DND-41 (cell line): Measurements from ENCODE around the gene ETFB.

ENCODE experiments used
- ATAC-seq: fragments of 200-7000 bp; cut with Tn5 transposase; 3 replicates; pipeline ENCODE4 v1.9.1; 2021; ENCODE audit warnings: low read depth; ENCODE audit not compliant: insufficient read depth
- DNase-seq: peaks from one replicate; pipeline ENCODE4 v3.0.0-alpha.2; 2020
- H2AFZ ChIP-seq: 2 replicates; pipeline ENCODE4 v1.6.0; 2012; ENCODE audit warnings: low read depth, low read length
- H3K27ac ChIP-seq: 2 replicates; pipeline ENCODE4 v1.5.1; 2012; ENCODE audit warnings: low read length, inconsistent platforms
- H3K27me3 ChIP-seq: fragments of 200-600 bp; sonication (generic); 2 replicates; pipeline ENCODE4 v1.6.0; 2012; ENCODE audit warnings: low read length, mild to moderate bottlenecking, inconsistent platforms; ENCODE audit not compliant: insufficient read depth, poor library complexity
- H3K36me3 ChIP-seq: 2 replicates; pipeline ENCODE4 v1.5.1; 2012; ENCODE audit warnings: low read length, inconsistent platforms; ENCODE audit not compliant: insufficient read depth
- H3K4me1 ChIP-seq: 2 replicates; pipeline ENCODE4 v1.5.1; 2012; ENCODE audit warnings: mild to moderate bottlenecking, low read length; ENCODE audit not compliant: insufficient read depth
- H3K4me2 ChIP-seq: 2 replicates; pipeline ENCODE4 v1.6.0; 2012; ENCODE audit warnings: mild to moderate bottlenecking, moderate library complexity, low read length, inconsistent platforms; ENCODE audit not compliant: insufficient read depth
- H3K4me3 ChIP-seq, 2 experiments: fragments of 200-600 bp in 1 of 2; shearing (Covaris generic) in 1 of 2; 2 replicates each; pipeline ENCODE4 v1.5.1; 2012 to 2016; ENCODE audit warnings: inconsistent platforms in 2 of 2, low read length in 2 of 2, mild to moderate bottlenecking in 2 of 2, low read depth in 1 of 2, moderate library complexity in 1 of 2
- H3K79me2 ChIP-seq: 2 replicates; pipeline ENCODE4 v1.6.0; 2012; ENCODE audit warnings: low read length, inconsistent platforms; ENCODE audit not compliant: insufficient read depth
- H3K9ac ChIP-seq: 2 replicates; pipeline ENCODE4 v1.6.0; 2012; ENCODE audit warnings: low read depth, mild to moderate bottlenecking, inconsistent platforms, low read length, moderate library complexity
- H3K9me3 ChIP-seq: 2 replicates; pipeline ENCODE4 v1.5.1; 2012; ENCODE audit warnings: low read length, moderate library complexity, mild to moderate bottlenecking, inconsistent platforms; ENCODE audit not compliant: insufficient read depth, severe bottlenecking
- H4K20me1 ChIP-seq: 2 replicates; pipeline ENCODE4 v1.6.0; 2012; ENCODE audit warnings: low read length; ENCODE audit not compliant: insufficient read depth
- EZH2 ChIP-seq: IDR thresholded peaks from 3 replicates; pipeline ENCODE4 v1.6.1; 2012; ENCODE audit warnings: borderline replicate concordance, low read depth, mild to moderate bottlenecking, moderate library complexity, low read length, inconsistent platforms; ENCODE audit not compliant: severe bottlenecking
- TF ChIP-seq, protein P1 (sequence below): IDR thresholded peaks from 2 replicates; pipeline ENCODE4 v1.5.1; 2012; ENCODE audit warnings: borderline replicate concordance, low read length, moderate library complexity, mild to moderate bottlenecking; ENCODE audit not compliant: poor library complexity, severe bottlenecking; ENCODE audit errors: extremely low read depth

ETFB gene

GRCh38 chr19:51354103-51354741, 12.0 kb downstream of the ETFB start:
- Histone ChIP-seq H3K4me3 (no peak overlapping the region), H3K27me3 (no peaks in the 10 kb centered on the region), H3K9me3 (no peaks in the 10 kb centered on the region), H3K27ac (no peak overlapping the region), H4K20me1 (peaks cover 15% of the 10 kb centered on the region), H2AFZ (no peak overlapping the region), H3K9ac (no peak overlapping the region), H3K4me2 (no peak overlapping the region), H3K79me2 (no peaks in the 10 kb centered on the region), H3K4me1 (peaks cover 9% of the 10 kb centered on the region), H3K36me3 (peaks cover 29% of the 10 kb centered on the region)
- DNase-seq (no peak), ATAC-seq (no peak)
- TF ChIP-seq, protein P1, sequence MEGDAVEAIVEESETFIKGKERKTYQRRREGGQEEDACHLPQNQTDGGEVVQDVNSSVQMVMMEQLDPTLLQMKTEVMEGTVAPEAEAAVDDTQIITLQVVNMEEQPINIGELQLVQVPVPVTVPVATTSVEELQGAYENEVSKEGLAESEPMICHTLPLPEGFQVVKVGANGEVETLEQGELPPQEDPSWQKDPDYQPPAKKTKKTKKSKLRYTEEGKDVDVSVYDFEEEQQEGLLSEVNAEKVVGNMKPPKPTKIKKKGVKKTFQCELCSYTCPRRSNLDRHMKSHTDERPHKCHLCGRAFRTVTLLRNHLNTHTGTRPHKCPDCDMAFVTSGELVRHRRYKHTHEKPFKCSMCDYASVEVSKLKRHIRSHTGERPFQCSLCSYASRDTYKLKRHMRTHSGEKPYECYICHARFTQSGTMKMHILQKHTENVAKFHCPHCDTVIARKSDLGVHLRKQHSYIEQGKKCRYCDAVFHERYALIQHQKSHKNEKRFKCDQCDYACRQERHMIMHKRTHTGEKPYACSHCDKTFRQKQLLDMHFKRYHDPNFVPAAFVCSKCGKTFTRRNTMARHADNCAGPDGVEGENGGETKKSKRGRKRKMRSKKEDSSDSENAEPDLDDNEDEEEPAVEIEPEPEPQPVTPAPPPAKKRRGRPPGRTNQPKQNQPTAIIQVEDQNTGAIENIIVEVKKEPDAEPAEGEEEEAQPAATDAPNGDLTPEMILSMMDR = no peak
- TF ChIP-seq EZH2 = no peak

- TF ChIP-seq, protein P1 = no peak
- TF ChIP-seq EZH2 = no peak
- no peak overlapping the region for H3K9ac ChIP-seq
- DNase-seq (no peak), ATAC-seq (no peak)
- no peak overlapping the region for H2AFZ ChIP-seq
- no peaks in the 10 kb centered on the region for H3K79me2 ChIP-seq
- no peaks in the 10 kb centered on the region for H3K9me3 ChIP-seq
- no peak overlapping the region for H3K27ac ChIP-seq
- H3K4me2 ChIP-seq = no peak overlapping the region
- H3K36me3 ChIP-seq = peaks cover 29% of the 10 kb centered on the region
- no peaks in the 10 kb centered on the region for H3K27me3 ChIP-seq
- H3K4me3 ChIP-seq = no peak overlapping the region
- H4K20me1 ChIP-seq = peaks cover 14% of the 10 kb centered on the region
- H3K4me1 ChIP-seq = peaks cover 9% of the 10 kb centered on the region
Measured at GRCh38 chr19:51352783-51353360, 13.3 kb downstream of the ETFB start.

GRCh38 chr19:51351266-51351990, 14.8 kb downstream of the ETFB start:
- TF ChIP-seq EZH2 = no peak
- TF ChIP-seq, protein P1 = no peak

More at GRCh38 chr19:51351266-51351990, 14.8 kb downstream of the ETFB start:
- ATAC-seq (no peak), DNase-seq (no peak)
- H3K36me3 ChIP-seq = peaks cover 44% of the 10 kb centered on the region
- H3K27ac ChIP-seq = no peak overlapping the region
- no peak overlapping the region for H2AFZ ChIP-seq
- peaks cover 10% of the 10 kb centered on the region for H4K20me1 ChIP-seq
- H3K27me3 ChIP-seq = no peaks in the 10 kb centered on the region
- no peak overlapping the region for H3K9ac ChIP-seq
- no peaks in the 10 kb centered on the region for H3K9me3 ChIP-seq
- no peak overlapping the region for H3K4me2 ChIP-seq
- H3K4me1 ChIP-seq = peaks cover 9% of the 10 kb centered on the region
- H3K4me3 ChIP-seq = no peak overlapping the region
- no peaks in the 10 kb centered on the region for H3K79me2 ChIP-seq
